ENCODE measurements around the gene ARHGAP12.

DNA sequence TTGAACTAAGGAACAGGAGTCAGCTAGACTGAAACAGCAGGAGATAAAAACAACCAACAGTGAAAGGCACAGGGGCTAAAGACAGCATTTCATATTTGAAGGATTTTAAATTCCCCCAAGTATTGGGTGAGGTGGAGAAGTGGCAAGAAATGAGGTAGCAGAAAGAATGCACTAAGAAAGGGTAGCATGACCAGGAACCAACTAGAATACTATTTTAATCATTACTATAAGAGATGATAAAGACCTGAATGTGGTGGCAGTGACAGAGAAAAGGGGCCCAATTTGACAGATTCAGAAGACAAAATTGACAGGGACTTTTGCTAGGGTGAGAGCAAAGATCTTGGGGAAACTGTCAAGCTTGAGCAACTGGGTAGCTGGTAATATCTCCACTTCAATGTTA is 94.9 kb downstream of the ARHGAP12 start:
- TF ChIP-seq, protein P1, sequence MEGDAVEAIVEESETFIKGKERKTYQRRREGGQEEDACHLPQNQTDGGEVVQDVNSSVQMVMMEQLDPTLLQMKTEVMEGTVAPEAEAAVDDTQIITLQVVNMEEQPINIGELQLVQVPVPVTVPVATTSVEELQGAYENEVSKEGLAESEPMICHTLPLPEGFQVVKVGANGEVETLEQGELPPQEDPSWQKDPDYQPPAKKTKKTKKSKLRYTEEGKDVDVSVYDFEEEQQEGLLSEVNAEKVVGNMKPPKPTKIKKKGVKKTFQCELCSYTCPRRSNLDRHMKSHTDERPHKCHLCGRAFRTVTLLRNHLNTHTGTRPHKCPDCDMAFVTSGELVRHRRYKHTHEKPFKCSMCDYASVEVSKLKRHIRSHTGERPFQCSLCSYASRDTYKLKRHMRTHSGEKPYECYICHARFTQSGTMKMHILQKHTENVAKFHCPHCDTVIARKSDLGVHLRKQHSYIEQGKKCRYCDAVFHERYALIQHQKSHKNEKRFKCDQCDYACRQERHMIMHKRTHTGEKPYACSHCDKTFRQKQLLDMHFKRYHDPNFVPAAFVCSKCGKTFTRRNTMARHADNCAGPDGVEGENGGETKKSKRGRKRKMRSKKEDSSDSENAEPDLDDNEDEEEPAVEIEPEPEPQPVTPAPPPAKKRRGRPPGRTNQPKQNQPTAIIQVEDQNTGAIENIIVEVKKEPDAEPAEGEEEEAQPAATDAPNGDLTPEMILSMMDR (IDR thresholded peaks at IDR 0.05; ENCODE audit: extremely low read depth in 1 of 2, insufficient read depth in 1 of 2, low read depth in 1 of 2, low read length in 2 of 2) = no peak
- no peak for TF ChIP-seq MYC (IDR thresholded peaks at IDR 0.05; ENCODE audit: low read depth, low read length)

Data from endothelial cell of umbilical vein (primary cell).